Glutamatergic neuron (in vitro differentiated cells): Measurements from ENCODE around the gene PLEKHM1. TPM values are rescaled to one million over a fixed set of nuclear protein-coding genes. Genes with fewer than 3 reads are reported as not detected.

Experiments
- DNase-seq: peaks from one replicate; pipeline ENCODE4 v3.0.0; 2022
- H3K27ac Mint-ChIP-seq: one replicate; pipeline ENCODE4 v1.8.0; 2020; ENCODE audit warnings: mild to moderate bottlenecking, mixed read lengths, inconsistent platforms; ENCODE audit not compliant: unreplicated experiment
- H3K27me3 Mint-ChIP-seq: one replicate; pipeline ENCODE4 v1.8.0; 2020; ENCODE audit warnings: mild to moderate bottlenecking, moderate library complexity, mixed read lengths, inconsistent platforms; ENCODE audit not compliant: unreplicated experiment
- H3K36me3 Mint-ChIP-seq: one replicate; pipeline ENCODE4 v1.8.0; 2020; ENCODE audit warnings: mild to moderate bottlenecking, mixed read lengths, inconsistent platforms; ENCODE audit not compliant: unreplicated experiment
- H3K4me1 Mint-ChIP-seq: one replicate; pipeline ENCODE4 v1.8.0; 2020; ENCODE audit warnings: mild to moderate bottlenecking, low read depth, mixed read lengths, inconsistent platforms; ENCODE audit not compliant: unreplicated experiment
- H3K4me3 Mint-ChIP-seq: one replicate; pipeline ENCODE4 v1.8.0; 2020; ENCODE audit warnings: mild to moderate bottlenecking, mixed read lengths, inconsistent platforms; ENCODE audit not compliant: unreplicated experiment
- H3K9me3 Mint-ChIP-seq: one replicate; pipeline ENCODE4 v1.8.0; 2020; ENCODE audit warnings: mild to moderate bottlenecking, moderate library complexity, mixed read lengths, inconsistent platforms; ENCODE audit not compliant: unreplicated experiment
- CTCF ChIP-seq: fragments of 200-600 bp; sonication (generic); IDR thresholded peaks from one replicate; pipeline ENCODE4 v1.5.0; 2021; ENCODE audit not compliant: partially characterized antibody, unreplicated experiment
- total RNA-seq: library from RNA; stranded (reverse); fragmentation: NEBNext Ultra II Directional; extraction: Animal tissue kit (Norgen Biotek cat#: 25700); gene quantifications from one replicate; pipeline ENCODE4 v1.2.1, GENCODE V29; 2021; ENCODE audit not compliant: unreplicated experiment

The PLEKHM1 gene
- total RNA-seq, 1 donor from 2014 or later: 59.5 TPM

- H3K36me3 Mint-ChIP-seq: no peaks in the 10 kb centered on the region
- no peak for DNase-seq
- H3K27ac Mint-ChIP-seq: no peak overlapping the region
- H3K27me3 Mint-ChIP-seq: peaks cover 2% of the 10 kb centered on the region
- H3K4me1 Mint-ChIP-seq: peaks cover 4% of the 10 kb centered on the region
- no peak for TF ChIP-seq CTCF
- peaks cover 6% of the 10 kb centered on the region for H3K9me3 Mint-ChIP-seq
- H3K4me3 Mint-ChIP-seq: no peak overlapping the region
These were observed 75.3 kb downstream of the PLEKHM1 start for GRCh38 chr17:45414990-45415881.

- H3K4me1 Mint-ChIP-seq: peaks cover 11% of the 10 kb centered on the region
- DNase-seq: no peak
These were observed 77.0 kb downstream of the PLEKHM1 start for GRCh38 chr17:45413498-45413923.

GRCh38 chr17:45411348-45412105 is 79.0 kb downstream of the PLEKHM1 start:
- Mint-ChIP-seq H3K9me3 (peaks cover 6% of the 10 kb centered on the region), H3K27me3 (peaks cover 2% of the 10 kb centered on the region), H3K36me3 (no peaks in the 10 kb centered on the region), H3K4me1 (peaks cover 16% of the 10 kb centered on the region), H3K27ac (no peak overlapping the region), H3K4me3 (no peak overlapping the region)
- DNase-seq: no peak
- no peak for TF ChIP-seq CTCF

More at GRCh38 chr17:45413498-45413923, 77.0 kb downstream of the PLEKHM1 start:
- no peak for TF ChIP-seq CTCF
- no peak overlapping the region for H3K27ac Mint-ChIP-seq
- H3K27me3 Mint-ChIP-seq: peaks cover 2% of the 10 kb centered on the region
- H3K9me3 Mint-ChIP-seq: peaks cover 6% of the 10 kb centered on the region
- no peak overlapping the region for H3K4me3 Mint-ChIP-seq
- H3K36me3 Mint-ChIP-seq: no peaks in the 10 kb centered on the region

- no peaks in the 10 kb centered on the region for H3K36me3 Mint-ChIP-seq
- peaks cover 20% of the 10 kb centered on the region for H3K4me1 Mint-ChIP-seq
- peaks cover 3% of the 10 kb centered on the region for H3K27me3 Mint-ChIP-seq
- H3K27ac Mint-ChIP-seq: no peak overlapping the region
- DNase-seq: no peak
- peaks cover 5% of the 10 kb centered on the region for H3K9me3 Mint-ChIP-seq
- TF ChIP-seq CTCF: no peak
- H3K4me3 Mint-ChIP-seq: no peak overlapping the region
These were observed 80.1 kb downstream of the PLEKHM1 start for GRCh38 chr17:45410144-45411091.
